Endothelial cell of hepatic sinusoid (primary cell): ENCODE data around the gene CENPN.

ENCODE experiments used
- in situ Hi-C: cut with HindIII; loops from 2 replicates; pipeline ENCODE4 v1.10.0; 2017; ENCODE audit warnings: low sequenced_read_pairs

The CENPN gene

DNA sequence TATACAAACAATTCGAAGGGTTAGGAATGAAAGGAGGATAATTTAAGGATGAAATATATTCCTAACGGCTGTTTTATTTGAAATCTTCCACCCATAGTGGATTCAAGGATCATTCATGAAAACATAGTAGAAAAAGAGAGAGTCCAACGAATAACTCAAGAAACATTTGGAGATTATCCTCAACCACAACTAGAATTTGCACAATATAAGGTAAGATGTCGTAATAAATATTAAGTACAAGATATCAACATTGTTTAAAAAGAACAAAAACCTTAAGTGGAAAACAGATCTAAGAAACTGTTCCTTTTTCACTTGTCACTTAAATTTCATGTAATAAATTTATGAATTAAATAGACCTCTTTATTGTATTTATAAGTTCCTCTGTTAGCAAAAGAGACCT is 19.4 kb downstream of the CENPN start:
- in situ Hi-C loops = no loop called here

DNA sequence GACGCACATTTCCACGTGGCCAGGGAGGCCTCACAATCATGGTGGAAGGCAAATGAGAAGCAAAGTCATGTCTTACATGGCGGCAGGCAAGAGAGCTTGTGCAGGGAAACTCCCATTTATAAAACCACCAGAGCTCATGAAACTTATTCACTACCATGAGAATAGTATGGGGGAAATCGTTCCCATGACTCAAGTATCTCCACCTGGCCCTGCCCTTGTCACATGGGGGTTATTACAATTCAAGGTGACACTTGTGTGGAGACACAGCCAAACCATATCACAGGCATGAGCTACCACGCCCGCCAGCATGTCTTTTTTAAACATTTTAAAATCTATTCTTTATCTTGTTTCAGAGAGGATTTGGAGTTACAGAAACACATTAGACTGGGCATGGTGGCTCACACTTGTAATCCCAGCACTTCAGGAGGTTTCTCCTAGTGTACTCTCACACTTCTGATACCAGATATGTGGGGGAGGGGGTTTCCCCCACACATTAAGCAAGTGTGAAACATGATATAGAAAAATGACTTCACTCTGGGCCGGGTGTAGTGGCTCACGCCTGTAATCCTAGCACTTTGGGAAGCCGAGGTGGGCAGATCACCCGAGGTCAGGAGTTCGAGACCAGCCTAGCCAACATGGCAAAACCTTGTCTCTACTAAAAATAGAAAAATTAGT is 23.1 kb downstream of the CENPN start:
- in situ Hi-C loops = loop anchor here (5.0 kb wide), 3 partner anchors 48 to 88 kb away; no protein-coding TSS in a partner anchor

DNA sequence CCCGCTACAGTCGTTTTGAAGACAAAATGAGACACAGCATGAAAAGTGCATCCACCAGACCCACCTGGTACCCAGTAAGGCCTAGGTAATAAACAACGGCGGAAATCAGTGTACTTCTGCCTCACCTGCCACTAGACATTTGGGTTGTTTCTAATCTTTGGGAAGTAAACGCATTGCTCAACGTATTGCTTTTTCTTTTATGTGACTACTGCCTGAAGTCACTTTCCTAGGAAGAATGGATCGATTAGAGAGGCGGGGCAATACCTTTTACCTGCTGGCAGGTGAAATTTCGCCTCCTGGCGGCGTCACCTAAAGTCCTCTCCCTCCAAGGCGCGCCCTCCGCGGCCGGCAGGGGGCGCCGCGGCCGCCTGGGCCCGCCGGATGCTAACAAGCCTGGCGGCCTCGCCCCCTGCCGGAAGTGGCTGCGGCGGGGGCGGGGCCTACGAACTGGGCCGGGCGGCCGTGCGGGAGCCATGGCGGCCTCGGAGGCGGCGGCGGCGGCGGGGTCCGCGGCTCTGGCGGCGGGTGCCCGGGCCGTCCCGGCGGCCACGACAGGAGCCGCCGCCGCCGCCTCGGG is 28.5 kb downstream of the CENPN start, which contains the start of gene ATMIN:
ATMIN (plus strand) TSS at position 445 of the 577 bp plus-strand sequence; CDS start at position 474, 29 bp downstream.
- in situ Hi-C loops = no loop called here

DNA sequence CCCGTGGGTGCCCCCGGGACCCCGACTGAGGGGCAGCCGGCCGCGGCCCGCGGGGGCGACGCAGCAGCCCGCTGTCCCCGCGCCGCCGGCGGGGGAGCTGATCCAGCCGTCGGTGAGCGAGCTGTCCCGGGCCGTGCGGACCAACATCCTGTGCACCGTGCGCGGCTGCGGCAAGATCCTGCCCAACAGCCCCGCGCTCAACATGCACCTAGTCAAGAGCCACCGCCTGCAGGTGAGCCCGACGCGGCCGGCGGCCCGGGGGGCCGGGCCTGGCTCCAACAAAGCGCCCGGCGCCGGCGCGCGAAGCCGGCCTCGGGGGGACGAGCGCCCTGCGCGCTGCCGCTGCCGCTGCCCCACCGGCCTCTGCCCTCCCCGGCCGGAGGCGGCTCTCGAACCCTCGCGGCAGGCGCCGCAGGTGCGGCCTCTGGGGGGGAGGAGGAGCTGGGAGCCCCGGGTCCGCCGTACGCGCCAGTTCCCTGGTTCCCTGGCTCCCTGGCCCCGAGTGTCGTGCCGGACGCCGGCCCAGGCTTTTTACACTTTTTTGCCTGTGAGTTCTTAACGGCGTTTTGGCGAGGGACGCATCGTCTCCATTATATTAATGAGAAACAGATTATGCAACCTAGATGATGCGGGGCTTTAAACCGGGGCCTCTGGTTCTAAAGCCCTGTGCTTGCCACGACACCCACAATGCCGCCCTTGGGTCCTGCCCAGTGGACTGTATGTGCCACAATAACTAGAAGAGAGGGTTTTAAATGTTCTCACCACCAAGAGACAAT is 29.1 kb downstream of the CENPN start:
- in situ Hi-C loops = no loop called here

DNA sequence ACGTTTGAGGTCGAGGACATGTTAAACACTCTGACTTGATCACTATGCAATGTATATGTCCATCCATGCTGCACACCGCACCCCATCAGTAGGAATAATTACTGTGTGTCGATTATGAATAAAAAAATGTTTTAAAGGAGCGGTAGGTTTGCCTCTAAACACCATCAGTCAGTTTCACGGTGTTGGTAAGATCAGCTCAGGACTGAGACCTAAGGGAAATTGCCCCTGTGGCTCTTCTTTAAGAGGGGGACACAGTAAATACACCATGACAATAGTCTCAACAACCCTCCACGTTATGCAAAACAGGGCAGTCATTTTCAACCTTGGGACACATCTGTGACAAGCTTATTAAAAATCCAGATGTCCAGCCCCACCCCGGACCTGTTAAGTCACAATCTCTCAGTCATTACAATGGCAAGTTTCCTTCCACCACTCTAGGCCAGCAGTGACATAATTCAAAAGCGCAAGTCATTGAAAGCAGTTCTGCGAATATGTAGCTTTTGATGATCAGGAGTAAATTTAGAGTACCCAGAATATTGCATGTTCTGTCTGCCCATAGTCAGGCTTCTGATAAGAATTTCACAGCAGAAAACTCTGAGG is 29.8 kb downstream of the CENPN start:
- in situ Hi-C loops = no loop called here

DNA sequence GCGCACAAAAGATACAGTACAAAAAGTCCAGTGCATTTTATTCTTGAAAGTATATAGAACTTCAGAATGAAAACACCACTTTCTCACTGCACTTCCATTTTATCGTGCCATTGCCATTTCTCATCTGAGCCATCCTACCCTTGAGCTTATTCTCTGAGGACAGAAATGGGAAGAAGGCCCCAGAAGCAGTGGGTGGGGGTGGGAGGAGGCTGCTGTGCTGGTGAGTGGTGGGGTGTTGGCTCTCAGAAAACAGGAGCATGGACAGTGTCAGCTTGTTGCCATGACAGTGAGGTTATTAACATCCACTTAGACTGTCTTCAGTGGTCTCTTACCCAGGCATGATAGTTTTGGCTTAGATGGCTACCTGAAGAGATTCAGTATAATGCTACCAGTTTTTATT is 33.1 kb downstream of the CENPN start:
- in situ Hi-C loops = no loop called here

DNA sequence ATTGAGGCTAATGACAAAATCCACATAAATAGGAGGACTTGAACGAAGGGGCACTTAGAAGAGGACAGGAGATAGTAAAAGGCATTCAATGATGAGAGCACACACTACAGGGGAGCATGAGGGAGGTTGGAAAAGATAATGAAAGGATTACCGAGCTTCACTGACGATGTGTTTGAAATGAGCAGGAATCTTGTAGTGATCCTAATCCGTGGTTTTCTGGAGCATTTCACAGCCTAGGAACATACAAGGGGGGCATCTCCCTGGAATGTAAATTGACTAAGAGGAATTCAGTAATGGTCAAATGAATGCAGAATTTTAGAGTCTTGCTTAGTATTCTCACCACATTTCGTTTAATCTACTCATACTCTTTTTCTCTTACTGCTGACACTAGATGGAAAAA is 33.8 kb downstream of the CENPN start:
- in situ Hi-C loops = no loop called here

DNA sequence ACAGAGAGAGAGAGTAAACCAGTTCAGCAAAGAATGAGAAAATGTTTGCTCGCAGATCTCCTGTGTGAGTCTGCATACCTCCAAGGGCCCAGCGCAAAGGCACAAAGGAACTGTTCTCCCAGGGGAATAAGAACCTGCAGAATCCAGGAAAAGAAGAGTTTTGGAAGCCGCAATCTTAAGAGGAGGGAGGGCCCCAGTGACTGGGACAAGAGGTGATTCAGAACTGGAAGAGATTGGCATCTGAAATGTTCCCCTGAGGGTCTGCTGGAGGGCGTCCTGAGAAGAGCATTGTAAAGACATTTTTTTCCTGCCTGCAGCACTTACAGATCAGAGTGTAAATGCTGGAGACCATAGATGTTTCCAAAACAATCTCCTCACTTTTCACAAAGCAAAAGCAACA is 34.7 kb downstream of the CENPN start:
- in situ Hi-C loops = no loop called here

DNA sequence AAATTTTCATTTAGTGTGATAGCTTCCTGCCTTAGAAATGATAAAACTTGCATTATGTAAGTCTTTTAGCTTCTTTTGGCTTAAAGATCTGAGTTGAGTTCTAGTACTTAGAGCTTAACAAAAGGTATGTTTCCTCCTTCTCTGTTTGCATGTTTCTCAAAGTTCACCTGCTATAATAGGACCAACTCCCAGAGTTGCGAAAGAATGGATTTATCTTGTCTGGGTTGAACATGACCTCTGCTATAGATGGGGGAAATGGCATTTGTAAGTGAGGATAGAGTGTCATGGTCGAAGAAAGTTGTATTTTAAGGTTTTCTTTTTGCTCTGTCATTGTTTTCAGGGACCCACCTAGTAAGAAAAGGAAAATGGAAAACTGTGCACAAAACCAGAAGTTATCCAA is 35.8 kb downstream of the CENPN start:
- in situ Hi-C loops = no loop called here

DNA sequence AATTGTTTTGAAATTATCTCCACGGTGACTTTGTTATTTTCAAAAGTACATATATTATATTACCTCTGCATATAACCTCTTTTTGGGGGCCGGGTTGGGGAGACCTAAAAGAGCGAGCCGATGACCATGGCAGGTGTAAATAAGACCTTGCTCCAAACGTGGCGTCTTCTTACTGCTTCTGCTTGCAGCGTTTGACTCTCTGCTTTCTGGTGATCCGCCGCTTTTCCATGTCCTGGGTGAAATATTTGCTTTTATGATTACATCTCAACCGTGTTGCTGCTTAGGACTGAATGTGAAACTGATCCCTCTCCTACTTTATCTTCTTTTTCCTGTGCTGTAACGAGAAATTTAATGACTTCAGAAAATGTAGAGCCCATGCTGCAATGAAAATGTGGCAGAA is 46.7 kb downstream of the CENPN start:
- in situ Hi-C loops = no loop called here

DNA sequence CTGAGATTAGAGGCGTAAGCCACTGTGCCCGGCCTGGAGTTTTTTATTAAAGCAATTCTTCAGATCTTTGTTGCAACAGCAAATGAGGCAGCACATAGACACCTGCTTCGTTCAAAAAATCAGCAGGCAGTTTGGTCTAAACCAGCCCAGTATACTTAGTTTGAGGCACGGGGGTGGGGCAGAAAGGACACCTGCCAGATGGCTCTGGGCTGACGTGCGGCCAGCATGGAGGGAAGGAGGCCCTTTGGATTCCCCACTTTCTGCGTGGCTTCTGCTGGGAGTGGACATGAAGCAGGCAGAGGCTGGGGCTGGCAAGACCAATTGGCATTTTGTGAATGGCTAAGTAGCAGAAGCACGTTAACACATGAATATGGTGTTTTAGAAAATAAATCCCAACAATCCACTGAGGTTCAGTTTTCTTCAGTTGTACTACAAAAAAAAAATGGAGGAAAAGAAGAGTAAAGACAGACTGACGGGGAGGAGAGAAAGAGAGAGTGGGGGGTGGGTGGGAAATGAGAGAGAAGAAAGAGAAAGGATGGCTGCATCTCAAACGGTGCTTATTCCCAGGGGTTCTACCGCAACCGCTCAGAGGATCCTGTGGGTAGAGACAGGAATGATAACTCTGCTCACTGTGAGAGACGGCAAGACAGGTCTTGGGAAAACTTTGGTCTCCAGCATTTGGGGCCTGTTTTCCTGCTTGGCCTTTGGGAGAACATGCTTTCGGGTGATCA is 53.7 kb downstream of the CENPN start:
- in situ Hi-C loops = no loop called here

DNA sequence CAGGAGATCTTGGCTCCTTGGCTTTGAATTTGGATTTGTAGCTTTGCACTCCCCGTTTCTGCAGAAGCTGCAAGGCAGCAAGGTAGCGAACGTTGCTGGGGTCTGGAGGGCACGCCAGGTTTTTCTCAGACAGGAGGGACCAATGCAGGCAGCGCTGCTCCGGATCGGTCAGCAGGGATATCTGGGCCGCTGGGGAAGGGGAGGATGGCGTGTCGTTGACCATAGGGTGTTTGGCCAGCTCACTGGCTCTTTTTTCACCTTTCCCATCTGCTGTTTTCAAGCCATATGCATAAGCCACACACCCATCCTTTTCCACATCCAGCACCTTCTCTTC is 54.3 kb downstream of the CENPN start:
- in situ Hi-C loops = no loop called here

DNA sequence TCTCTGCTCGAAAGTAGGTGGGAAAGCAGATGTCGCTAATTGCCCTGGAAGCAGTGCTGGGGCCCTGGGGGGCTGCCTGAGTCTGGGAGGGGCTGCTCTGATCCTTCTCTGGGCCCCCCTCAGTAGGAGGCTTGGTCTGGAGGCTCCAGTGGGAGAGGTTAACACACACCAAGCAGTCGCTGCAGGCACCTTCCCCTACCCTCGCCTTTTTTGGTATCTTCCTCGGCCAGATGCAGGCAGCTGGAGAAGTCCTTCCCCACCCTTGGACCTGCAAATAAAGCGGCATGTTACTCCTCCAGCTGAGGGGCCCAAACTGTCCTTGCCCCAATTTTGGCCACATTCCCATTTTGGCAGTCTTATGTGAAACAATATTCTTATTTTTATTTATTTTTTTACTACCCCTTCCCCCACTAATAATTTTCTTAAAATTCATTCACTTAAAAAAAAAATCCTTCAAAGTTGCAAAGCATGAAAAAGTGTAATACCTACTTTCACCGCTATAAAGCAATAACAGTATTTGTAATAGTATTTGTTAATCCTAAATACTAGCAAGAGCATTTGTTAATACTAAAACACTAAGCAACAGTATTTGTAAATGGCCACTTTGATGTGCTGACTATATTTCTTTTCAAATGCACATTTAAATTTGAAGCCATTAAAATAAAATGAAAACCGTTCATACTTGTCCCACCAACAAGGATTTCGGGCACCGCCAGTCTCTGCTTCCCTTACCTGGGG is 55.0 kb downstream of the CENPN start:
- in situ Hi-C loops = no loop called here

DNA sequence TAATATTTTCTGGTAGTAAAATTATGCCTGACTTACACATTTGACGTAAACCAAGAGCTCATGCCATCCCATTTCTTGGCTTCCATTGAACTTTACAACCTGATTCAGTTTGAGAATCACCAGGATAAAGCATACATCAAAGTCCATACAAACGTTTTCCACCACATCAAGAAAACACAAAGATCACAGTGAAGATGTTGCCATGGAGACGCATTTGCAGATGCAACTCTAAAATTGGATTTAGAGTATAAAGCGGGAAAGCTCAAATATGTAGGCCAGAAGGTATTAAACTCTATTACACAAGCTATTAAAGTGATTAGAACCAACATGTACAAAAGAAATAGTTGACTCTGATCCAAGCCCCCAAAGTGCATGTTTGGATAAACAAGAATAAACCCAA is 59.7 kb downstream of the CENPN start:
- in situ Hi-C loops = no loop called here

DNA sequence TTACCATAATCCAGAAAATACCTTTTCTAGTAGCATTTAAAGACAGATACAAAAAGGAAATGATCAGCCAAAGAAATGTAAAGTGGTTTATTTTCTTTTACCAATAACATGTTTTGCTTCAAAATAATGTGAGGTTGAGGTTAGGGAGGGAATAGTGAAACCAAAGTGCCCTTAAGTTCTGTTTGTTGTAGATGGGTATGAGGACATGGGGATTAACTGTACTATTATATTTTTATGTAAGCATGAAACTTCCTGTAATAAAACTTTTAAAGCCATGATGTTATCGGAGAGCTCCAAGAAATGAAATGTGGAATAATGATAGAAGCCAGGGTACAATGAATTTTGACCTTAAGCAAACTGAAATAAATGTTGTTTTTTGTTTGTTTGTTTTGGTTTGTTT is 60.2 kb downstream of the CENPN start:
- in situ Hi-C loops = no loop called here

DNA sequence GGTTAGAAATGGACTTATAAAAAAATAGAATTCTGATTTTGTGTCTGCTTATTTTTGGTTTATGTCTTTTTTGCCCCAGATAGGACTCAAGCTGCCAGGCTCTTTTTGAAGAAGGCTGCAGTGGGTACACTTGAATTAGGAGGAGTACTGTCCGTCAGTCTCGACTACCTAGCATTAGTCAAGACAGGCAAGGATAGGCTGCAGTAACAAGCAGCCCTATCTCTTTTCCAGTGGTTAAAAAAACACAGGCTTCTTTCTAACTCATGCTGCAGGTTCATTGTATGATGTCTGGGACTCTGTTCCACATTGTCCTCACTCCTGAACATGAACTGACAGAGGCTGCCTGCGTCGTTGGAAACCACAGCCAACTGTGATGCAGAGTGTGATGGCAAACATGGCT is 62.0 kb downstream of the CENPN start:
- in situ Hi-C loops = no loop called here

DNA sequence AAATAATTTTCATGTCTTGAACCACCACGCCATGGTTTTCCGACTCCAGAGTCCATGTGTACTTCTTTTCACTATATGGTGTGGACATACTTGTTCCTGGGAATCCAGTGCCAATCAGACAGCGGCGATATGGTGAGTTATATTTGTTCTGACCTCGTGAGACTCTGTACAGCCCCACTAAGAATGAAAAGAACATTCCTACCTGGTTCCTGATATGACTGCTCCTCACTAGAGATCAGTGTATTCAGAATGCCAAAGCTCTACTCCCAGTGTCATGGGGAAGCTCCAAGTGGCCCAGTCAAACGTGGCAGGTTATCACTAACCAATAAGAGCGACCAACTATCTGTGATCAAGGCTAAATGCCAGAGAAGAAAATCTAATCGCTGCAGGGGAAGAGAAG is 64.0 kb downstream of the CENPN start:
- in situ Hi-C loops = no loop called here

DNA sequence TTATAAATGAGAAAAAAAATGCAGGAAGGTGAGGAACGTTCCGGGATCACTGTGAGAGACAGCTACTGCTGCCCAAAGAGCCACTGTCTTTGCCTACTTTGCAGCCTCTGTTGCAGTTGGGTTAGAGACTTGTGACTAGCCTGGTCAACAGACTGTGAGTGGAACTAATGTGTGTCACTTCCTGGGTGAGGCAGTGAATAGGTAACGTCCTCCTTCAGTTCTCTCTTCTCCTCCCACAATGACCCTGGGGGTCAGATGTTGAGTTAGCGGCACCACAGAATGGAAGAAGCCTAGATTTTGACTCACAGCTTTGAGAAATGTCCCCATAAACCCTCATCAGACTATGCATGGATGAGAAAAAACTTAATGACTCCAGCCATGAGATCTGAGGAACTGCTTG is 64.8 kb downstream of the CENPN start:
- in situ Hi-C loops = no loop called here

DNA sequence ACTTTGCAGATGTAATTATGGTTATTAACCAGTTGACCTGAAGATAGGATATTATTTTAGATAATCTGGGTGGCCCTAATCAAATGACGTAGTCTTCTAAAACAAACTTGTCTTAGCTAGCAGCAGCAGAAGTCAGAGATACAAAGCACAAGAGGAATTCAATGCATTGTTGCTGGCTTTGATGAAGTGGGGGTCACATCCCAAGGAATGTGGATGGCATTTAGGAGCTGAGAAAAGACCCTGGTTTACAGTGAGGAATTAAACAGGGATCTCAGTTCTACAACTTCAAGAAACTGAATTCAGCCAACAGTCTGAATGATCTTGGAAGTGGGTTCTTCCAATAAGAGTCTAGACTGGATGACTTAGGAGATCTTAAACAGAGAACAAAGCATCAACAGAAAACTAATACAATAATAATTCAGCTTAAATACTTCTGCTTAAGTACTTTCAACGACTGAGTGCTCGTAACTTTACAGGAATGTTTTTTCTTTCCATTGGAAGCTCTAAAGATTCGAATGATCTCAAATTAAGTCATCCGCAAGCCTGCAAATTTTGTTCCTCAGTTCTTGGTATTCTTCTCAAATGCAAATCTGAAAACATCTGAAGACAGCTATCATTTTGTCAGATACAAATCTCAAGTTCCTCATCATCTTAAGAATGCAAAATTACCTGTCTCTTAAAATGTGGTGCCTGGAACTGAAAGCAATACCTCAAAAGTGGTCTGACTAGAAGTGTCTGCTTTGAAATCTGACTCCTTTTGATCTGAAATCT is 66.7 kb downstream of the CENPN start:
- in situ Hi-C loops = no loop called here

DNA sequence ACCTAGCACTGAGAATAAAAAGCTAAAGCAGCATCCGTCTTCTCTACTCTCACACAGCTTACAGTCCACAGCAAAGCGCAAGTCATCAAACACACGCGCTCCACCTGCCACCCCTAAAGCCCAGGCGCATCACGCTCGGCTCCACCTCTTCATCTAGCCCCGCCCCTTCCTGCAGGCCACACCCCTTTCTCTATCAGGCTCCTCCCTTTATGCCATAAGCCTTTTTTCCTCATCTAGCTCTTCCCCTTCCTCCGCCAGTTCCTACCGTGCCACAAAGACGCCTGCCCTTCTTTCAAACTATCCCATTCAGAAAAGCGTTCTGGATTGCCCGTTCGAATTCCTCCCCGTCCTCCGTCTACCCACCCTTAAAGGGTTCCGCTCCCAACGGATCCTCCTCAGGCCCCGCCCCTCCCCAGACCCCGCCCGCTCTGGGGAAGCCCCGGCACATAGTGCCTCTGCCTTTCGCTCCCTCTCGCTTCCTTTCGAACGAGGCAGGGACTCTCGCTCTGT is 69.6 kb downstream of the CENPN start:
- in situ Hi-C loops = no loop called here
